Measurements from ENCODE around the gene UNK.

DNA sequence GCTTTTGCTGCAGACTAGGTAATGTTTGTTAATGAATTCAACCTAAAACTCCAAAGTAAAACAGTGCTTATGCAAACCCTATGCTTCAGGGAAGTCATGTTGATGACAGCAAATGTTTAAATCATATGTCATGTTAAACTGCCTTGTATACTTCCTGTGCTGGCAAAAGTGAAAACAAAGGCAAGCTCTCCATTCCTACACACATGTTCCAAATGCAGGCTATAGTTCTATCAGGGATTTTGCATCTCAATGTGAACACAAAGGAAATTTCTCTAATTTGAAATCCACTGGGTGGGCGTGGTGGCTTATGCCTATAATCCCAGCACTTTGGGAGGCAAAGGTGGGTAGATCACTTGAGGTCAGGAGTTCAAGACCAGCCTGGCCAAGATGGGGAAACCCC, 19.3 kb downstream of the UNK start:
- no peak for TF ChIP-seq CTCF (IDR thresholded peaks at IDR 0.05; ENCODE audit: low read depth, low read length, poor library complexity, severe bottlenecking)
- no peak for TF ChIP-seq EZH2phosphoT487 (IDR thresholded peaks at IDR 0.05; ENCODE audit: borderline replicate concordance, low read length)

Measured in DOHH2 (cell line).